ENCODE data around the gene GCAT.

GRCh38 chr22:37852418-37852817 lies 44.7 kb downstream of the GCAT start:
- TF ChIP-seq EZH2 (IDR thresholded peaks at IDR 0.05; ENCODE audit: low read depth), result no peak
- no peak for TF ChIP-seq CTCF (conservative IDR thresholded peaks at IDR 0.05)

Data from PC-9 (cell line).